Prostate gland (tissue), 2 donors: ENCODE data around the gene ZNF133. TPM values are rescaled to one million over a fixed set of nuclear protein-coding genes. Genes with fewer than 3 reads are reported as not detected.
"Not testable (repeated sequence)": the region's sequence is repeated elsewhere in the genome, so short reads cannot be mapped to it uniquely, and the experiment has no call there.

ENCODE experiments used
- DNase-seq: peaks from one replicate; pipeline ENCODE4 v3.0.0-alpha.2; 2019; ENCODE audit warnings: low spot score
- H3K27ac ChIP-seq, 2 donors: fragments of 200-600 bp; sonication (generic); 2 replicates each; pipeline ENCODE4 v1.5.1; 2017 to 2019
- H3K27me3 ChIP-seq: fragments of 200-600 bp; sonication (generic); replicated peaks from 2 replicates; pipeline ENCODE4 v1.5.1; 2019; ENCODE audit not compliant: insufficient read depth
- H3K36me3 ChIP-seq, 2 donors: fragments of 200-600 bp; sonication (generic); 1 replicate in 1 of 2; 2 replicates in 1 of 2; pipeline versions ENCODE4 v1.5.1 to v1.8.1; 2017 to 2019
- H3K4me1 ChIP-seq: fragments of 200-600 bp; sonication (generic); replicated peaks from 2 replicates; pipeline ENCODE4 v1.5.1; 2019
- H3K4me3 ChIP-seq, 2 donors: fragments of 200-600 bp; sonication (generic); 2 replicates each; pipeline ENCODE4 v1.5.1; 2017 to 2019
- H3K9me3 ChIP-seq: fragments of 200-600 bp; sonication (generic); 2 replicates; pipeline ENCODE4 v1.5.1; 2017
- CTCF ChIP-seq, 4 experiments: fragments of 200-600 bp in 2 of 4; fragments of 450-650 bp in 2 of 4; sonication (generic) in 2 of 4; IDR thresholded peaks; 1 replicate in 3 of 4; 2 replicates in 1 of 4; pipeline ENCODE4 v1.5.1; 2016 to 2019; ENCODE audit warnings: antibody characterized with exemption in 4 of 4, mild to moderate bottlenecking in 2 of 4, moderate library complexity in 2 of 4
- POLR2A ChIP-seq: fragments of 450-650 bp; IDR thresholded peaks from one replicate; pipeline ENCODE4 v1.6.1; 2016; ENCODE audit warnings: antibody characterized with exemption, mild to moderate bottlenecking
- POLR2AphosphoS5 ChIP-seq: sonication (generic); formaldehyde crosslinking; IDR thresholded peaks from one replicate; pipeline ENCODE4 v1.6.1; 2017; ENCODE audit warnings: antibody characterized with exemption
- WGBS: methylation state at CpG from one replicate; pipeline ENCODE4 v1.1.5; 2018; 5-methylcytosine and 5-hydroxymethylcytosine counted together
- intact Hi-C: fragments of 100-400 bp; cut with DNase I; formaldehyde crosslinking; loops from one replicate; pipeline ENCODE4 v1.14.2; 2022
- total RNA-seq, 2 donors: library from RNA; depleted of rRNA; stranded (reverse); fragments of >200 nt; gene quantifications; one replicate each; pipeline ENCODE4 v1.1.0, GENCODE V29; 2016

The ZNF133 gene
- total RNA-seq, 2 donors from 2014 or later: 15.2 to 23.1 TPM

GRCh38 chr20:18326990-18327389 lies 38.7 kb downstream of the ZNF133 start:
- Histone ChIP-seq H3K27me3 (no peaks in the 10 kb centered on the region), H3K9me3 (no peaks in the 10 kb centered on the region), H3K36me3 (no peaks in the 10 kb centered on the region), H3K4me1 (no peaks in the 10 kb centered on the region), H3K27ac (no peak overlapping the region), H3K4me3 (no peak overlapping the region)
- TF ChIP-seq POLR2AphosphoS5: no peak
- no peak for TF ChIP-seq CTCF (IDR thresholded peaks at IDR 0.05)
- no peak for TF ChIP-seq POLR2A
- intact Hi-C loops: no loop called here
- WGBS: 90% methylated on average over 2 of the region's 2 CpGs
- DNase-seq: no peak

DNA sequence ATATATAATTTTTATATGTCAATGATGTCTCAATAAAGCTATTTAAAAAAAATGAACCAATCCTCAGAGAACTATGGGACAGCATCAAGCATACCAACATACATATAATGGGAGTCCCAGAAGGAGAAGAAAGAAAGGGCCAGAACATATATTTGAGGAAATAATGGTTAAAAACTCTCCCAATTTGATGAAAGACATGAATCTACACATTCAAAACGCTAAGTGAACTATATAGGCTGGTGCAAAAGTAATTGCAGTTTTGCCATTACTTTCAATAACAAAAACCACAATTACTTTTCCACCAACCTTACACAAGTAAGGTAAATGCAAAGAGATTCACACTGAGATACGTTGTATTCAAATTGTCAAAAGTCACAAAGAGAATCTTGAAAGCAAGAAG lies 43.4 kb downstream of the ZNF133 start:
- no peak for DNase-seq
- Histone ChIP-seq H3K27ac (no peak overlapping the region), H3K27me3 (no peaks in the 10 kb centered on the region), H3K4me1 (no peaks in the 10 kb centered on the region), H3K9me3 (no peaks in the 10 kb centered on the region), H3K4me3 (no peak overlapping the region), H3K36me3 (no peaks in the 10 kb centered on the region)
- TF ChIP-seq POLR2A (no peak), POLR2AphosphoS5 (no peak), CTCF (IDR thresholded peaks at IDR 0.05) (no peak)
- 91% methylated on average over 2 of the region's 2 CpGs for WGBS
- intact Hi-C loops: no loop called here

DNA sequence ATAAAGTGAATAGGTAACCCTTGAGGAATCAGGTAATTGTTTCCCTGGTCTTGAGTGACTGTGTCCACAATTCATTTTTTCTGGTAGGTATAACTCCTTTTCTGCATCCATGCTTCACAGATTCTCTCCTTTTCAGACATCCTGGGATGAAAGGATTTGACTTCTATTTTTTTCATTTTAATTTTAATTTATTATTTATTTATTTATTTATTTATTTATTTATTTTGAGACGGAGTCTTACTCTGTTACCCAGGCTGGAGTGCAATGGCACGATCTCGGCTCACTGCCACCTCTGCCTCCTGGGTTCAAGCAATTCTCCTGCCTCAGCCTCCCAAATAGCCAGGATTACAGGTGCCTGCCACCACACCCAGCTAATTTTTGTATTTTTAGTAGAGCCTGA lies 61.4 kb downstream of the ZNF133 start:
- not testable (repeated sequence) for H3K27me3 ChIP-seq, H3K9me3 ChIP-seq
- 58% methylated on average over 3 of the region's 3 CpGs for WGBS

DNA sequence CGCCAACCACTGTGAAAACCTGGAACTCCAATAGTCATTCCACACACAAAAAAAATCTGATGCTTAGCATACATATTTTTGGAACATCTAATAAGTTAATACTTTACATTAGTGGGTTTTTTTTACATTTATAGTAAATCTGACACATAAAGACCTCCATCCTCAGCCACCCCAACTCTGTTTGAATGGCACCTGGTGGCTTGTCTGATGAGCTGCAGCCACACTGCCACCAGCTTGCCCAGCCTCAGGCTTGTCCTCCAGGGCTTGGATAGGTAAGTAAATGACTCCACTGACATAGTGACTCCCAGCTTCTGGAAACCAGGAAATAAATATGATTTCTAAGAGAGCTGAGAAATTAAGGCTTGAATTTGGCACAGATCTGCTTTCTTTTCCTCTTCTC lies 71.5 kb downstream of the ZNF133 start:
- H3K9me3 ChIP-seq: no peaks in the 10 kb centered on the region
- no peak for DNase-seq
- no peak overlapping the region for H3K27ac ChIP-seq
- TF ChIP-seq CTCF (IDR thresholded peaks at IDR 0.05) (no peak), POLR2AphosphoS5 (no peak), POLR2A (no peak)
- H3K36me3 ChIP-seq: no peaks in the 10 kb centered on the region
- WGBS: 100% methylated on average over 1 of the region's 1 CpG
- H3K4me1 ChIP-seq: no peaks in the 10 kb centered on the region
- H3K27me3 ChIP-seq: no peaks in the 10 kb centered on the region
- intact Hi-C loops: no loop called here
- H3K4me3 ChIP-seq: no peak overlapping the region

More for the DNA sequence above, 61.4 kb downstream of the ZNF133 start:
- DNase-seq, H3K4me1 ChIP-seq, H3K27ac ChIP-seq, intact Hi-C loops, H3K36me3 ChIP-seq, H3K4me3 ChIP-seq: not testable (repeated sequence)

DNA sequence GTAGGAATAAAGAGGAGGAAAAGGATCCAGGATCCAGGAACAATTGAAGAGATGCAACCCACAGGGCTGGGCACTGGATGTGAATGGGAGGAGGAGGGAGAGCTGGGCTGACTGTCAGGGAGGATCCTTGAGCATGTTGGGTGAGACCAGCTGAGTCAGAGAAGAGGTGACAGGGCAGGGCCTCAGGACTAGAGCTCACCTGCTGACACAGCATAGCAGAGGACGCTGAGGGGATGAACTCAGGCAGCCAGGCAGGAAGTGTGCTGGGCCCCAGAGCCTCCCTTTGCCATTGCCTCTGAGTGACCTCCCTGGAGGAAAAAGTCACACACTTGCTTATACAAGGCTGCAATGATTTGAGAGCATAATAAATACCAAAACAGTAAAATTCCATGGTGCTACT lies 72.3 kb downstream of the ZNF133 start:
- Histone ChIP-seq H3K9me3 (no peaks in the 10 kb centered on the region), H3K36me3 (no peaks in the 10 kb centered on the region), H3K4me3 (no peak overlapping the region), H3K27me3 (no peaks in the 10 kb centered on the region), H3K4me1 (no peaks in the 10 kb centered on the region), H3K27ac (no peak overlapping the region)
- no peak for TF ChIP-seq POLR2AphosphoS5
- TF ChIP-seq CTCF (IDR thresholded peaks at IDR 0.05): no peak
- TF ChIP-seq POLR2A: no peak
- intact Hi-C loops: no loop called here
- 27% methylated on average over 1 of the region's 1 CpG for WGBS
- no peak for DNase-seq
